K562 (cell line): ENCODE data around the gene FZD10.

Source experiments
- CREM ChIP-seq: IDR thresholded peaks from 2 replicates; pipeline ENCODE4 v1.6.1; 2014; ENCODE audit warnings: antibody characterized with exemption, low read depth
- ZNF23 ChIP-seq: fragments of 250-450 bp; sonication (Bioruptor Pico); IDR thresholded peaks from 2 replicates; pipeline ENCODE4 v1.4.0; 2020; ENCODE audit warnings: mild to moderate bottlenecking
- ZNF41 ChIP-seq: fragments of 250-450 bp; sonication (Bioruptor Pico); conservative IDR thresholded peaks from 2 replicates; pipeline ENCODE4 v1.4.0; 2020; ENCODE audit warnings: mild to moderate bottlenecking

- TF ChIP-seq ZNF41 (CRISPR knock-in tag) (no peak), ZNF23 (CRISPR knock-in tag) (no peak), CREM (no peak)
Measured at GRCh38 chr12:130142736-130143135, 19.5 kb upstream of the FZD10 start.
